Measurements from ENCODE around the gene LRRTM3. TPM values are rescaled to one million over a fixed set of nuclear protein-coding genes. Genes with fewer than 3 reads are reported as not detected.

Gene LRRTM3
- polyA plus RNA-seq, 1 of the 3 experiments (the other 2 are of a cell fraction) = not detected

- no peak for DNase-seq
- Histone ChIP-seq H4K20me1 (ENCODE audit: insufficient read depth) (no peaks in the 10 kb centered on the region), H3K4me3 (ENCODE audit: low read depth in 2 of 2, low read length in 1 of 2) (no peak overlapping the region), H3K36me3 (replicated peaks in 1 of 2; ENCODE audit: control insufficient read depth in 1 of 2, insufficient read depth in 2 of 2, low read length in 1 of 2) (no peaks in the 10 kb centered on the region), H3F3A (replicated peaks; ENCODE audit: insufficient read depth) (no peaks in the 10 kb centered on the region), H3K4me1 (ENCODE audit: control insufficient read depth in 1 of 2, insufficient read depth in 2 of 2, low read depth in 1 of 2, low read length in 1 of 2) (no peaks in the 10 kb centered on the region), H2AFZ (ENCODE audit: low read depth) (no peak overlapping the region), H3K27ac (ENCODE audit: low read depth in 2 of 2, low read length in 1 of 2) (no peak overlapping the region), H3K79me2 (ENCODE audit: insufficient read depth) (no peaks in the 10 kb centered on the region), H3K27me3 (ENCODE audit: insufficient read depth) (no peaks in the 10 kb centered on the region), H3K9me2 (no peaks in the 10 kb centered on the region), H3K4me2 (no peak overlapping the region), H3K9ac (no peak overlapping the region), H3K9me3 (no peaks in the 10 kb centered on the region)
- TF ChIP-seq RXRA (IDR thresholded peaks at IDR 0.05; ENCODE audit: borderline replicate concordance, low read depth) = no peak
- ChIA-PET POLR2A (no interaction called here), CTCF (no interaction called here)
These were observed 96.3 kb downstream of the LRRTM3 start for GRCh38 chr10:67022099-67022498.

GRCh38 chr10:67033878-67034277, 108.0 kb downstream of the LRRTM3 start:
- Histone ChIP-seq H3K4me2 (no peak overlapping the region), H3K27me3 (ENCODE audit: insufficient read depth) (no peaks in the 10 kb centered on the region), H3K9ac (no peak overlapping the region), H3K27ac (ENCODE audit: low read depth in 2 of 2, low read length in 1 of 2) (no peak overlapping the region), H3K36me3 (replicated peaks in 1 of 2; ENCODE audit: control insufficient read depth in 1 of 2, insufficient read depth in 2 of 2, low read length in 1 of 2) (no peaks in the 10 kb centered on the region), H3K9me3 (no peaks in the 10 kb centered on the region), H2AFZ (ENCODE audit: low read depth) (no peak overlapping the region), H3F3A (replicated peaks; ENCODE audit: insufficient read depth) (no peaks in the 10 kb centered on the region), H3K4me3 (ENCODE audit: low read depth in 2 of 2, low read length in 1 of 2) (no peak overlapping the region), H3K9me2 (no peaks in the 10 kb centered on the region), H3K4me1 (ENCODE audit: control insufficient read depth in 1 of 2, insufficient read depth in 2 of 2, low read depth in 1 of 2, low read length in 1 of 2) (no peaks in the 10 kb centered on the region), H3K79me2 (ENCODE audit: insufficient read depth) (no peaks in the 10 kb centered on the region), H4K20me1 (ENCODE audit: insufficient read depth) (no peaks in the 10 kb centered on the region)
- TF ChIP-seq REST (IDR thresholded peaks at IDR 0.05; ENCODE audit: low read depth, low read length) = no peak
- no peak for DNase-seq
- whole genome bisulfite sequencing (ENCODE audit: low lambda C conversion rate) = 10% methylated on average over 8 of the region's 9 CpGs
- POLR2A ChIA-PET = no interaction called here
- CTCF ChIA-PET = no interaction called here

GRCh38 chr10:67036808-67037207, 111.0 kb downstream of the LRRTM3 start:
- CTCF ChIA-PET = no interaction called here
- no peaks in the 10 kb centered on the region for H3K9me2 ChIP-seq
- no peak overlapping the region for H3K27ac ChIP-seq (ENCODE audit: low read depth in 2 of 2, low read length in 1 of 2)
- H3K27me3 ChIP-seq (ENCODE audit: insufficient read depth) = no peaks in the 10 kb centered on the region
- H3K4me1 ChIP-seq (ENCODE audit: control insufficient read depth in 1 of 2, insufficient read depth in 2 of 2, low read depth in 1 of 2, low read length in 1 of 2) = no peaks in the 10 kb centered on the region
- H3K79me2 ChIP-seq (ENCODE audit: insufficient read depth) = no peaks in the 10 kb centered on the region
- DNase-seq = no peak
- H3K4me3 ChIP-seq (ENCODE audit: low read depth in 2 of 2, low read length in 1 of 2) = no peak overlapping the region
- no peak overlapping the region for H3K9ac ChIP-seq
- no peak overlapping the region for H3K4me2 ChIP-seq
- 1% methylated on average over 2 of the region's 2 CpGs for WGBS (ENCODE audit: low lambda C conversion rate)
- no peaks in the 10 kb centered on the region for H3K36me3 ChIP-seq (replicated peaks in 1 of 2; ENCODE audit: control insufficient read depth in 1 of 2, insufficient read depth in 2 of 2, low read length in 1 of 2)
- no peaks in the 10 kb centered on the region for H3F3A ChIP-seq (replicated peaks; ENCODE audit: insufficient read depth)
- H4K20me1 ChIP-seq (ENCODE audit: insufficient read depth) = no peaks in the 10 kb centered on the region
- no peak for TF ChIP-seq TCF12 (IDR thresholded peaks at IDR 0.05)
- POLR2A ChIA-PET = no interaction called here
- H3K9me3 ChIP-seq = no peaks in the 10 kb centered on the region
- H2AFZ ChIP-seq (ENCODE audit: low read depth) = no peak overlapping the region
